Heart right ventricle (tissue), 16 donors: ENCODE measurements around the gene TSBP1. TPM values are rescaled to one million over a fixed set of nuclear protein-coding genes. Genes with fewer than 3 reads are reported as not detected.

Experiments
- ATAC-seq, 8 donors: fragments of 200-7000 bp; cut with Tn5 transposase; one replicate each; pipeline ENCODE4 v1.9.1; 2020; ENCODE audit warnings: mild to moderate bottlenecking in 8 of 8, moderate library complexity in 8 of 8, moderate number of reproducible peaks in 1 of 8
- DNase-seq, 2 donors: peaks; one replicate each; pipeline ENCODE4 v3.0.0-alpha.2; 2020
- H3K27ac ChIP-seq, 10 donors: fragments of 200-600 bp; sonication (generic) in 2 of 10; one replicate each; pipeline versions ENCODE4 v1.5.0 to v1.8.0; 2020 to 2022; ENCODE audit warnings: mild to moderate bottlenecking in 3 of 10
- H3K27me3 ChIP-seq, 7 donors: fragments of 200-600 bp; one replicate each; pipeline ENCODE4 v1.8.0; 2021 to 2022; ENCODE audit warnings: mild to moderate bottlenecking in 2 of 7
- H3K36me3 ChIP-seq, 9 donors: fragments of 200-600 bp; sonication (generic) in 1 of 9; one replicate each; pipeline versions ENCODE4 v1.5.0 to v1.8.0; 2020 to 2022; ENCODE audit warnings: mild to moderate bottlenecking in 2 of 9
- H3K4me1 ChIP-seq, 9 donors: fragments of 200-600 bp; sonication (generic) in 1 of 9; one replicate each; pipeline versions ENCODE4 v1.5.0 to v1.8.0; 2020 to 2022; ENCODE audit warnings: mild to moderate bottlenecking in 4 of 9
- H3K4me3 ChIP-seq, 10 donors: fragments of 200-600 bp; sonication (generic) in 2 of 10; one replicate each; pipeline versions ENCODE4 v1.5.0 to v1.8.0; 2020 to 2022; ENCODE audit warnings: mild to moderate bottlenecking in 7 of 10, moderate library complexity in 2 of 10
- H3K9me3 ChIP-seq, 11 donors: fragments of 200-600 bp in 10 of 11; sonication (generic) in 2 of 11; one replicate each; pipeline versions ENCODE4 v1.5.0 to v1.8.0; 2013 to 2022; ENCODE audit warnings: mild to moderate bottlenecking in 2 of 11, control low read depth in 1 of 11, moderate library complexity in 1 of 11
- CTCF ChIP-seq, 9 donors: fragments of 200-600 bp; sonication (generic) in 2 of 9; IDR thresholded peaks; one replicate each; pipeline versions ENCODE4 v1.5.0 to v1.8.0; 2021 to 2022; ENCODE audit warnings: antibody characterized with exemption in 9 of 9, mild to moderate bottlenecking in 5 of 9, moderate library complexity in 1 of 9
- WGBS, 2 donors: extraction: QIAGEN DNeasy Blood & Tissue Kit; methylation state at CpG; one replicate each; pipeline ENCODE4 v1.1.7; 2013; ENCODE audit warnings: inconsistent platforms in 1 of 2; 5-methylcytosine and 5-hydroxymethylcytosine counted together
- intact Hi-C, 10 donors: fragments of 100-400 bp; cut with DNase I; formaldehyde crosslinking; loops; one replicate each; pipeline versions ENCODE4 v1.11.1 to v1.14.2; 2022
- polyA plus RNA-seq, 2 donors: library from polyadenylated mRNA; stranded (reverse); fragments of 200-250 nt; gene quantifications; one replicate each; pipeline ENCODE4 v1.2.3, GENCODE V29; 2013
- total RNA-seq, 10 donors: library from RNA; stranded (reverse); fragmentation: NEBNext Ultra II Directional in 3 of 10; extraction: Animal tissue kit (Norgen Biotek cat#: 25700) in 3 of 10; gene quantifications; one replicate each; pipeline versions ENCODE4 v1.2.1 to v1.2.4, GENCODE V29; 2021 to 2023
- donor health status: Arrhythmogenic right ventricular cardiomyopathy.
- donor health status: ischemic (EF 13 %, LVEDD 7.1; RV severe dilation, severe dysfunction).
- donor health status: healthy with polysubstance abuse.
- donor health status: DM: no; HTN: yes; CAD: no.
- donor health status: DM: no; HTN: no; CAD: no.
- donor health status: ischemic (EF 25% LVEDD 6.9; RV normal size, moderate dysfunction).
- donor health status: ischemic (EF 25% LVEDD 5.7; RV mildly dilated, moderate dysfunction).
- donor health status: healthy.
- donor health status: DM: yes; HTN: yes; CAD: no.
- donor health status: Ischemic cardiomyopathy.
- donor health status: ischemic (EF 35%, LVEDD 5.7; RV mildly dilated, moderate dysfunction).
- donor health status: nonischemic (EF 11% LVEDD 7.7; RV severe dilation, severe dysfunction).
- donor health status: DM: yes; HTN: yes; CAD: no.
- donor health status: PGD.
- donor health status: ischemic (EF 29% LVEDD 5.4; RV normal size, mild dysfunction).
- donor health status: nonischemic (EF 23%, LVEDD 6.1; RV moderate dilation, normal function).

Gene TSBP1
- total and polyA plus RNA-seq, 12 donors, result not detected

DNA sequence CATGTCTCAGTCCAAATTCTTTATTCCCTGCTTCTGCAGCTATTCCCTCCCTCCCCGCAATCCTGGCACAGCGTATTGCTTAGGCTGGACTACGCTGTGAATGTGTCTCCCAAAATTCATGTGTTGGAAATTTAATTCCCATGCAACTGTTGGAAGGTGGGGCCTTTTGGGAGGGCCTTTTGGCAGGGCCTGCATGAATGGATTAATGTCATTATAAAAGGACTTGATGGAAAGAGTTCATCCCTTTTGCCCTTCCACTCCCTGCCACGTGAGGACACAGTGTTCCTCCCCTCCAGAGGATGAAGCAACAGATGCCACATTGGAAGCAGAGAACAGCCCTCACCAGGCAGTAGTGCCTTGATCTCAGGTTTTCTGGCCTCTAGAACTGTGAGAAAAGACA is 127.4 kb downstream of the TSBP1 start:
- TF ChIP-seq CTCF (IDR thresholded peaks at IDR 0.05), result no peak
- H3K36me3 ChIP-seq, result no peaks in the 10 kb centered on the region
- intact Hi-C loops, result loop anchor here in 9 of 10 donors (2.0 to 10.0 kb wide), 9 partner anchors 47 to 551 kb away; no protein-coding TSS in a partner anchor
- H3K27me3 ChIP-seq, result no peaks in the 10 kb centered on the region
- DNase-seq, result no peak
- peak overlapping the region; percentile 29 to 89 (median 70) for H3K27ac ChIP-seq
- peaks cover 4 to 20% (median 9%) of the 10 kb centered on the region in 9 donors for H3K4me1 ChIP-seq
- peaks cover 0 to 4% (median 0%) of the 10 kb centered on the region in 11 donors for H3K9me3 ChIP-seq
- H3K4me3 ChIP-seq, result peak overlapping the region in 2 of 10 donors; percentile 20 to 27
- ATAC-seq, result peak; percentile 4 to 62 (median 43)
- WGBS, 2 donors, result 72 to 78% methylated on average over 4 of the region's 4 CpGs

Other genes with a start within 250 kb of the TSBP1 start
- gene ATF6B, start 243.7 kb downstream of the TSBP1 start, total RNA-seq, result 10 to 100 TPM; 20.1 to 44.4 (median 29.4) TPM
- 10 to 100 TPM; 23.4 to 47.0 TPM for gene ATF6B, start 243.7 kb downstream of the TSBP1 start, polyA plus RNA-seq
- gene FKBPL, start 241.6 kb downstream of the TSBP1 start, total RNA-seq, result 1 to 10 TPM in 8 of 10 donors, under 1 TPM in 2; 0.72 to 3.4 (median 2.2) TPM
- 1 to 10 TPM; 3.4 to 7.2 TPM for gene FKBPL, start 241.6 kb downstream of the TSBP1 start, polyA plus RNA-seq
- 1 to 10 TPM in 3 of 10 donors, under 1 TPM in 7; 0.17 to 1.4 (median 0.49) TPM for gene PRRT1, start 220.0 kb downstream of the TSBP1 start, total RNA-seq
- 1 to 10 TPM; 1.1 to 2.9 TPM for gene PRRT1, start 220.0 kb downstream of the TSBP1 start, polyA plus RNA-seq
- gene PPT2, start 217.8 kb downstream of the TSBP1 start, total RNA-seq, result 10 to 100 TPM; 18.0 to 31.8 (median 23.7) TPM
- 10 to 100 TPM; 16.8 to 17.6 TPM for gene PPT2, start 217.8 kb downstream of the TSBP1 start, polyA plus RNA-seq
- 10 to 100 TPM in 1 of 10 donors, 1 to 10 TPM in 9; 6.8 to 11.3 (median 8.4) TPM for gene EGFL8, start 207.3 kb downstream of the TSBP1 start, total RNA-seq
- gene EGFL8, start 207.3 kb downstream of the TSBP1 start, polyA plus RNA-seq, result 10 to 100 TPM in 1 of 2 donors, 1 to 10 TPM in 1; 6.7 to 32.8 TPM
- gene AGPAT1, start 195.8 kb downstream of the TSBP1 start, total RNA-seq, result 10 to 100 TPM; 39.0 to 63.1 (median 47.4) TPM
- gene AGPAT1, start 195.8 kb downstream of the TSBP1 start, polyA plus RNA-seq, result 10 to 100 TPM; 50.8 to 56.3 TPM
- 100 to 1,000 TPM in 1 of 10 donors, 10 to 100 TPM in 9; 75.5 to 122 (median 82.7) TPM for gene RNF5, start 193.5 kb downstream of the TSBP1 start, total RNA-seq
- gene RNF5, start 193.5 kb downstream of the TSBP1 start, polyA plus RNA-seq, result 100 to 1,000 TPM in 1 of 2 donors, 10 to 100 TPM in 1; 53.0 to 132 TPM
- 1 to 10 TPM in 9 of 10 donors, under 1 TPM in 1; 0.75 to 5.1 (median 2.9) TPM for gene AGER, start 187.7 kb downstream of the TSBP1 start, total RNA-seq
- 1 to 10 TPM; 3.1 to 5.5 TPM for gene AGER, start 187.7 kb downstream of the TSBP1 start, polyA plus RNA-seq
- 10 to 100 TPM; 32.8 to 50.9 (median 44.1) TPM for gene PBX2, start 181.7 kb downstream of the TSBP1 start, total RNA-seq
- gene PBX2, start 181.7 kb downstream of the TSBP1 start, polyA plus RNA-seq, result 10 to 100 TPM; 25.6 to 55.4 TPM
- gene GPSM3, start 179.3 kb downstream of the TSBP1 start, total RNA-seq, result 10 to 100 TPM in 1 of 10 donors, 1 to 10 TPM in 9; 2.4 to 28.0 (median 4.4) TPM
- 1 to 10 TPM; 5.8 to 6.2 TPM for gene GPSM3, start 179.3 kb downstream of the TSBP1 start, polyA plus RNA-seq
- gene NOTCH4, start 147.8 kb downstream of the TSBP1 start, total RNA-seq, result 10 to 100 TPM; 17.4 to 46.3 (median 23.3) TPM
- 100 to 1,000 TPM in 1 of 2 donors, 10 to 100 TPM in 1; 33.0 to 123 TPM for gene NOTCH4, start 147.8 kb downstream of the TSBP1 start, polyA plus RNA-seq
- gene BTNL2, start 35.3 kb upstream of the TSBP1 start, total RNA-seq, result not detected
- not detected for gene BTNL2, start 35.3 kb upstream of the TSBP1 start, polyA plus RNA-seq
- gene HLA-DRA, start 68.0 kb upstream of the TSBP1 start, total RNA-seq, result 100 to 1,000 TPM in 4 of 10 donors, 10 to 100 TPM in 6; 32.0 to 846 (median 94.7) TPM
- gene HLA-DRA, start 68.0 kb upstream of the TSBP1 start, polyA plus RNA-seq, result 10 to 100 TPM; 49.7 to 93.5 TPM
- 100 to 1,000 TPM in 1 of 10 donors, 10 to 100 TPM in 8, 1 to 10 TPM in 1; 5.8 to 109 (median 48.8) TPM for gene HLA-DRB5, start 158.4 kb upstream of the TSBP1 start, total RNA-seq
- gene HLA-DRB5, start 158.4 kb upstream of the TSBP1 start, polyA plus RNA-seq, result 1 to 10 TPM in 1 of 2 donors, under 1 TPM in 1; 0.29 to 3.0 TPM
- 100 to 1,000 TPM in 3 of 10 donors, 10 to 100 TPM in 7; 29.2 to 313 (median 76.4) TPM for gene HLA-DRB1, start 217.9 kb upstream of the TSBP1 start, total RNA-seq
- gene HLA-DRB1, start 217.9 kb upstream of the TSBP1 start, polyA plus RNA-seq, result 10 to 100 TPM; 28.8 to 83.7 TPM